Gastroesophageal sphincter (tissue), 4 donors: ENCODE results near the gene GRIK2. TPM values are rescaled to one million over a fixed set of nuclear protein-coding genes. Genes with fewer than 3 reads are reported as not detected.

Experiments
- ATAC-seq: fragments of 150-250 bp; one replicate; pipeline ENCODE4 v1.9.1; 2016; ENCODE audit warnings: mild to moderate bottlenecking, moderate library complexity
- H3K27ac ChIP-seq, 4 donors: fragments of 200-600 bp; sonication (generic) in 3 of 4; 1 replicate in 3 of 4; 2 replicates in 1 of 4; pipeline ENCODE4 v1.5.1; 2016 to 2019
- H3K27me3 ChIP-seq: fragments of 200-600 bp; sonication (generic); one replicate; pipeline ENCODE4 v1.5.1; 2019
- H3K36me3 ChIP-seq, 2 donors: fragments of 200-600 bp; sonication (generic); one replicate each; pipeline ENCODE4 v1.5.1; 2019; ENCODE audit warnings: control low read depth in 1 of 2
- H3K4me1 ChIP-seq, 3 donors: fragments of 200-600 bp; sonication (generic); 1 replicate in 2 of 3; 2 replicates in 1 of 3; pipeline ENCODE4 v1.5.1; 2016 to 2019; ENCODE audit warnings: control low read depth in 2 of 3
- H3K4me3 ChIP-seq, 2 donors: fragments of 200-600 bp; sonication (generic); one replicate each; pipeline ENCODE4 v1.5.1; 2019; ENCODE audit warnings: mild to moderate bottlenecking in 1 of 2, moderate library complexity in 1 of 2
- H3K9me3 ChIP-seq, 3 donors: fragments of 200-600 bp; sonication (generic); one replicate each; pipeline ENCODE4 v1.5.1; 2017 to 2019; ENCODE audit warnings: control low read depth in 2 of 3
- EP300 ChIP-seq: sonication (generic); formaldehyde crosslinking; IDR thresholded peaks from one replicate; pipeline ENCODE4 v1.6.1; 2017; ENCODE audit warnings: antibody characterized with exemption, mild to moderate bottlenecking
- POLR2A ChIP-seq, 2 donors: fragments of 450-650 bp; IDR thresholded peaks; one replicate each; pipeline ENCODE4 v1.6.1; 2017; ENCODE audit warnings: antibody characterized with exemption in 2 of 2, mild to moderate bottlenecking in 2 of 2, moderate library complexity in 1 of 2
- POLR2AphosphoS5 ChIP-seq: sonication (generic); formaldehyde crosslinking; IDR thresholded peaks from one replicate; pipeline ENCODE4 v1.6.1; 2017; ENCODE audit warnings: antibody characterized with exemption
- WGBS, 2 donors: methylation state at CpG; one replicate each; pipeline ENCODE4 v1.1.5; 2018; ENCODE audit warnings: low coverage in 1 of 2; 5-methylcytosine and 5-hydroxymethylcytosine counted together
- total RNA-seq, 4 donors: library from RNA; depleted of rRNA; stranded (reverse); fragments of >200 nt; gene quantifications; one replicate each; pipeline ENCODE4 v1.1.0, GENCODE V29; 2016
- TF ChIP-seq, protein P1 (sequence below), 4 experiments: fragments of 200-600 bp in 2 of 4; fragments of 450-650 bp in 2 of 4; sonication (generic) in 1 of 4; IDR thresholded peaks; one replicate each; pipeline ENCODE4 v1.5.1; 2017 to 2019; ENCODE audit warnings: antibody characterized with exemption in 4 of 4, mild to moderate bottlenecking in 2 of 4, moderate library complexity in 2 of 4

Gene GRIK2
- total RNA-seq, 4 donors from 2014 or later = 0.82 to 2.2 (median 1.0) TPM

DNA sequence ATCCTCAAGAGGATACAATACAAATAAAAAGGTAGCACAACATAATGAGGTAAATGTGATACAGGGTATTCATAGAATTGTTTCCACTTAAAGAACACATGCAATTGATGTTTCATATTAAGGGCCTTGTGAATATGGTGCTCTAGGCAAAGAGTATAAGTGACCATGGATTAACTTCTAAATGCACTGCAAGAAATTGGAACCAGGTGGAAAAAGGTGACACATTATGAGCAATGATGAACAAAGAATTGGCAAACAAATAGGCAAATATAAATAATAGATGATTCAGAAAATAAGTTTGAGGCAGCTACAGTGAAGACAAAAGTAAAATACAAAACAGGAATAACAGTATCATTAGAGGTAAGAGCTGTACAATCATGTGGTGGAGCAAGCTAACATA is 192.0 kb downstream of the GRIK2 start:
- TF ChIP-seq, protein P1, sequence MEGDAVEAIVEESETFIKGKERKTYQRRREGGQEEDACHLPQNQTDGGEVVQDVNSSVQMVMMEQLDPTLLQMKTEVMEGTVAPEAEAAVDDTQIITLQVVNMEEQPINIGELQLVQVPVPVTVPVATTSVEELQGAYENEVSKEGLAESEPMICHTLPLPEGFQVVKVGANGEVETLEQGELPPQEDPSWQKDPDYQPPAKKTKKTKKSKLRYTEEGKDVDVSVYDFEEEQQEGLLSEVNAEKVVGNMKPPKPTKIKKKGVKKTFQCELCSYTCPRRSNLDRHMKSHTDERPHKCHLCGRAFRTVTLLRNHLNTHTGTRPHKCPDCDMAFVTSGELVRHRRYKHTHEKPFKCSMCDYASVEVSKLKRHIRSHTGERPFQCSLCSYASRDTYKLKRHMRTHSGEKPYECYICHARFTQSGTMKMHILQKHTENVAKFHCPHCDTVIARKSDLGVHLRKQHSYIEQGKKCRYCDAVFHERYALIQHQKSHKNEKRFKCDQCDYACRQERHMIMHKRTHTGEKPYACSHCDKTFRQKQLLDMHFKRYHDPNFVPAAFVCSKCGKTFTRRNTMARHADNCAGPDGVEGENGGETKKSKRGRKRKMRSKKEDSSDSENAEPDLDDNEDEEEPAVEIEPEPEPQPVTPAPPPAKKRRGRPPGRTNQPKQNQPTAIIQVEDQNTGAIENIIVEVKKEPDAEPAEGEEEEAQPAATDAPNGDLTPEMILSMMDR (IDR thresholded peaks at IDR 0.05) = no peak
- TF ChIP-seq EP300 (no peak), POLR2AphosphoS5 (no peak), POLR2A (IDR thresholded peaks at IDR 0.05) (no peak)
- H3K27ac ChIP-seq = no peak overlapping the region
- H3K4me3 ChIP-seq = no peak overlapping the region
- no peak for ATAC-seq
- H3K36me3 ChIP-seq = no peaks in the 10 kb centered on the region
- H3K27me3 ChIP-seq = no peaks in the 10 kb centered on the region
- no peaks in the 10 kb centered on the region for H3K4me1 ChIP-seq
- no peaks in the 10 kb centered on the region for H3K9me3 ChIP-seq

DNA sequence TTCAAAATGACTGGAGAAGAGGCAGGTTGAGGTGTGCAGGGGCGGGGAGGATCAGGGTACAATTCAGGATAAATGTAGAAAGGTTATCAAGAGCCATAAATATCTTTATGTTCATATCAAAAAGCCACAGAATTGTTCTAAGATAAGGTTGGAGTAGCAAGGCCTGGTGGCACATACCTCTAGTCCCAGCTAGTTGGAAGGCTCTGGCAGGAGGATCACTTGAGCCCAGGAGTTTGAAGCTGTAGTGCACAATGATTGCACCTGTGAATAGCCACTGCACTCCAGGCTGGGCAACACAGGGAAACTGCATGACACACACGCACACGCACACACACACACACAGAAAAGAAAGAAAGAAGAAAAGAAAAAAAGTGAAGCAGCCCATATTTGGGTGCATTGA is 194.8 kb downstream of the GRIK2 start:
- ATAC-seq = no peak
- Histone ChIP-seq H3K27ac (no peak overlapping the region), H3K36me3 (no peaks in the 10 kb centered on the region), H3K9me3 (no peaks in the 10 kb centered on the region), H3K4me1 (no peaks in the 10 kb centered on the region), H3K27me3 (no peaks in the 10 kb centered on the region), H3K4me3 (no peak overlapping the region)
- WGBS, 2 donors = 93 to 96% methylated on average over 3 of the region's 3 CpGs
- TF ChIP-seq POLR2A (IDR thresholded peaks at IDR 0.05) (no peak), POLR2AphosphoS5 (no peak), EP300 (no peak)
- TF ChIP-seq, protein P1 (IDR thresholded peaks at IDR 0.05) = no peak

DNA sequence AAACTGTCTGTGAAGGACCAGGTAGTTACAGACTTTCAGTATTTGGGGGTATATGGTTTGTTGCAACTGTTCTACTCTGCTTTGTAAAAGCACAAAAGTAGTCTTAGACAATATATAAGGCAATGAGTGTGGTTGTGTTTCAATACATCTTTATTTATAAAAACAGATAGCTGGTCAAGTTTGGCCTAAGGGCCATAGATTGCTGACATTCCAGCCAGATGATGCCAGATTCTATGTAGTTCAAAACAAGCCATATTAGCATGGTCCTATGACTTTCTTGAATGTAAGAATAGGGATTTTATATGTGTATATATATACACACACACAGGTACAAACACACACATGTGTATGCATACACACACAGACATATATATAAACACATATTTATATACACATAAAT is 201.8 kb downstream of the GRIK2 start:
- no peak for ATAC-seq
- Histone ChIP-seq H3K27ac (no peak overlapping the region), H3K4me1 (no peaks in the 10 kb centered on the region), H3K4me3 (no peak overlapping the region), H3K9me3 (no peaks in the 10 kb centered on the region), H3K36me3 (no peaks in the 10 kb centered on the region), H3K27me3 (no peaks in the 10 kb centered on the region)
- TF ChIP-seq POLR2AphosphoS5 = no peak
- no peak for TF ChIP-seq POLR2A (IDR thresholded peaks at IDR 0.05)
- TF ChIP-seq, protein P1 (IDR thresholded peaks at IDR 0.05) = no peak
- TF ChIP-seq EP300 = no peak

DNA sequence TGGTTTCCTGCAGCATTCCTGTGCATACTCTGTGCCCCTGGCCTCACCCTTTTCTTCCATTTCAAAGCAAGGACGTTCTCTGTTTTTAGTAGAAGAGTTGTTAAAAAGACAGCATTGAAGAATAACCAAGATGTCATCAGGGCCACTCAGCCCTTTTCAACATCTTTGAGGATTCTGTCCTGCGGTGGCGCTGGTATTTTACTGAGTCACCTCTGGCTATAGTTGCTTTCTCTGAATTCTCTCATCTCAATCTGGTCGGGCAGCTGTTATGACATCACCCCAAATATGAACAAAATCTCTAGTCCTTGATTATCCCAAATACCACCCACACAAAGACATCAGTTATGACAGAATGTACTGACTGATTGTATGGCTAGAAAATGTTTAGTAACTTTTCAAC is 204.2 kb downstream of the GRIK2 start:
- no peaks in the 10 kb centered on the region for H3K4me1 ChIP-seq
- H3K27me3 ChIP-seq = no peaks in the 10 kb centered on the region
- no peak overlapping the region for H3K4me3 ChIP-seq
- no peaks in the 10 kb centered on the region for H3K36me3 ChIP-seq
- H3K9me3 ChIP-seq = no peaks in the 10 kb centered on the region
- 20 to 29% methylated on average over 3 to 4 of the region's 4 CpGs for WGBS, 2 donors
- TF ChIP-seq POLR2AphosphoS5 (no peak), POLR2A (IDR thresholded peaks at IDR 0.05) (no peak), EP300 (no peak)
- TF ChIP-seq, protein P1 (IDR thresholded peaks at IDR 0.05) = no peak
- no peak overlapping the region for H3K27ac ChIP-seq
- ATAC-seq = no peak

DNA sequence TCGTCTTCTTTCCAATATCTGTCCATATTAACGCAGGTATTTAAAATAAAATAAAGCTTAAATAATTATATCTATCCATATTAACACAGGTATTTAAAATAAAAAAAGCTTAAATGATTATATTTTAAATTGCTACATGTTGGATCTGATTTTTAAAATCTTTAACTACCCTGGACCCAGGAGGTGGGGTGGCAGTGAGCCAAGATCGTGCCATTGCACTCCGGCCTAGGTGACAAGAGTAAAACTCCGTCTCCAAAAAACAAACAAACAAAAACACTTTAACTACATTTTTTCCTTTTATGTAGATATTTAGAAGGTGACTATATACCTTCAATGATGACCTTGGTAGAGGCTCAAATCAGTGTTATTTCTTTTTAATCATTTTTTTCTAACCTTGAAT is 211.9 kb downstream of the GRIK2 start:
- Histone ChIP-seq H3K4me1 (no peaks in the 10 kb centered on the region), H3K4me3 (no peak overlapping the region), H3K27ac (no peak overlapping the region), H3K36me3 (no peaks in the 10 kb centered on the region), H3K9me3 (no peaks in the 10 kb centered on the region), H3K27me3 (no peaks in the 10 kb centered on the region)
- no peak for ATAC-seq
- TF ChIP-seq, protein P1 (IDR thresholded peaks at IDR 0.05) = no peak
- no peak for TF ChIP-seq POLR2AphosphoS5
- no peak for TF ChIP-seq POLR2A (IDR thresholded peaks at IDR 0.05)
- TF ChIP-seq EP300 = no peak
- 86 to 95% methylated on average over 5 of the region's 5 CpGs for WGBS, 2 donors
